ENCODE data around the gene TMEM19.
"Not testable (repeated sequence)": the region's sequence is repeated elsewhere in the genome, so short reads cannot be mapped to it uniquely, and the experiment has no call there.

Gene TMEM19

GRCh38 chr12:71693126-71693525 is 7.2 kb downstream of the TMEM19 start:
- Histone ChIP-seq H3K36me3 (peaks cover 13 to 24% (median 15%) of the 10 kb centered on the region in 3 donors), H3K9me3 (no peaks in the 10 kb centered on the region), H3K4me1 (peaks cover 0 to 11% (median 3%) of the 10 kb centered on the region in 4 donors), H3K27ac (no peak overlapping the region), H3K4me3 (no peak overlapping the region), H3K27me3 (no peaks in the 10 kb centered on the region)
- intact Hi-C loops (cut with DNase I; ENCODE audit: low total_unique reads) = no loop called here
- TF ChIP-seq, protein P1, sequence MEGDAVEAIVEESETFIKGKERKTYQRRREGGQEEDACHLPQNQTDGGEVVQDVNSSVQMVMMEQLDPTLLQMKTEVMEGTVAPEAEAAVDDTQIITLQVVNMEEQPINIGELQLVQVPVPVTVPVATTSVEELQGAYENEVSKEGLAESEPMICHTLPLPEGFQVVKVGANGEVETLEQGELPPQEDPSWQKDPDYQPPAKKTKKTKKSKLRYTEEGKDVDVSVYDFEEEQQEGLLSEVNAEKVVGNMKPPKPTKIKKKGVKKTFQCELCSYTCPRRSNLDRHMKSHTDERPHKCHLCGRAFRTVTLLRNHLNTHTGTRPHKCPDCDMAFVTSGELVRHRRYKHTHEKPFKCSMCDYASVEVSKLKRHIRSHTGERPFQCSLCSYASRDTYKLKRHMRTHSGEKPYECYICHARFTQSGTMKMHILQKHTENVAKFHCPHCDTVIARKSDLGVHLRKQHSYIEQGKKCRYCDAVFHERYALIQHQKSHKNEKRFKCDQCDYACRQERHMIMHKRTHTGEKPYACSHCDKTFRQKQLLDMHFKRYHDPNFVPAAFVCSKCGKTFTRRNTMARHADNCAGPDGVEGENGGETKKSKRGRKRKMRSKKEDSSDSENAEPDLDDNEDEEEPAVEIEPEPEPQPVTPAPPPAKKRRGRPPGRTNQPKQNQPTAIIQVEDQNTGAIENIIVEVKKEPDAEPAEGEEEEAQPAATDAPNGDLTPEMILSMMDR (IDR thresholded peaks at IDR 0.05) = no peak
- no peak for DNase-seq

- H3K4me1 ChIP-seq; H3K4me3 ChIP-seq; DNase-seq; H3K9me3 ChIP-seq; H3K27me3 ChIP-seq; H3K27ac ChIP-seq; intact Hi-C loops (cut with DNase I; ENCODE audit: low total_unique reads): not testable (repeated sequence)
- peaks cover 15 to 29% (median 20%) of the 10 kb centered on the region in 3 donors for H3K36me3 ChIP-seq
These were observed 7.8 kb downstream of the TMEM19 start for GRCh38 chr12:71693651-71694050.

DNA sequence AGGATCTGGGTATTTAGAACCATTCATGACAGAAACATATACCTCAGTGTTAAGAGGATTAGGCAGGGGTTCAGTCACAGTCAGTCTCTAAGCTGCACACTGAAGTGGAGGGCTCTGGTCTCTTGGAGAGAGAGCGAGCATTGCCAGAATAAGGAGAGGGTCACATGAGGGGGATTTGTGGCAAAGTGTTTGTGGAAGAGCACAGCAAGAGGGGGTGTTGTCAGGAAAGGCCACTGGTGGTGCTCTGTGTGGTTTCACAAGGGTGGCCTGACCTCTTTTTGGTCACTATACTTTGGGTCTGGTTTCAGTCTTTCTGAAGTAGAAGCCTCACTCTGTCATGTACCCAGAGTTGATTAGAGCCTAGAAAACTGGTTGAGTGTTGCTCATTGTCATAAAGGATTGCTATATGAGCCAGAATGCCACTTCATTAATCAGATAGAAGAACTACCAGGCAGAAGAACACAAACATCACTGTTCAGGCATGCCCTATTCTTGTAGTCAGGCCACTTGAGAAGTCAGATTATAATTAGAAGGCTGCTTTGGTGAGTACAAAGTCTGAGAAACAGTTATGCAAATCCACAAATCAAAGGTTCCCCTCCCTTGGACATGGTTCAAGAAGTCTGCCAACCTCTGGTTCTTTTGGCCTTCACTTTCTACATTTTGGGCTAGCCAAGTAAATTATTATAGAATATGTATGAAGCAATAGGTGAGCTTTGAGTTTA is 8.4 kb downstream of the TMEM19 start:
- Histone ChIP-seq H3K36me3 (peaks cover 21 to 36% (median 26%) of the 10 kb centered on the region in 3 donors), H3K27me3 (no peaks in the 10 kb centered on the region), H3K4me1 (peaks cover 0 to under 1% (median 0%) of the 10 kb centered on the region in 4 donors), H3K27ac (no peak overlapping the region), H3K4me3 (no peak overlapping the region), H3K9me3 (no peaks in the 10 kb centered on the region)
- DNase-seq = no peak
- intact Hi-C loops (cut with DNase I; ENCODE audit: low total_unique reads) = no loop called here
- TF ChIP-seq, protein P1 (IDR thresholded peaks at IDR 0.05) = no peak

DNA sequence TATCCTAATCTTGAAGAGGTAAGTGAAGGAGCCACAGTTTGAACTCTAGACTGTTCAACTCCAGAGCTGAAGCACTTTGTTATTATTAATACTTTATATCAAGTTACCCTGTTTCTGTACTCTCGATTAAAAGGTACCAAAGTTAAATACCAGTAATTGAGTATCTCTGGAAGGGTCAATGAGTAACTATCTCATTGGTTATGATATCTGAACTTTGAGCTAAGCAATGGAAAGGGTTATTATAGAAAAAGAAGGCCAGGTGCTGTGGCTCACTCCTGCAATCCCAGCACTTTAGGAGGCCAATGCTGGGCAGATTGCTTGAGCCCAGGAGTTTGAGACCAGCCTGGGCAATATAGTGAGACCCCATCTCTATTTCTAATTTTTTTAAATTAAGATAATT is 9.9 kb downstream of the TMEM19 start:
- no peak overlapping the region for H3K27ac ChIP-seq
- peaks cover 36 to 44% (median 41%) of the 10 kb centered on the region in 3 donors for H3K36me3 ChIP-seq
- no peaks in the 10 kb centered on the region for H3K27me3 ChIP-seq
- no peaks in the 10 kb centered on the region for H3K9me3 ChIP-seq
- TF ChIP-seq, protein P1 (IDR thresholded peaks at IDR 0.05) = no peak
- no peak for DNase-seq
- intact Hi-C loops (cut with DNase I; ENCODE audit: low total_unique reads) = no loop called here
- no peak overlapping the region for H3K4me3 ChIP-seq
- no peaks in the 10 kb centered on the region for H3K4me1 ChIP-seq

DNA sequence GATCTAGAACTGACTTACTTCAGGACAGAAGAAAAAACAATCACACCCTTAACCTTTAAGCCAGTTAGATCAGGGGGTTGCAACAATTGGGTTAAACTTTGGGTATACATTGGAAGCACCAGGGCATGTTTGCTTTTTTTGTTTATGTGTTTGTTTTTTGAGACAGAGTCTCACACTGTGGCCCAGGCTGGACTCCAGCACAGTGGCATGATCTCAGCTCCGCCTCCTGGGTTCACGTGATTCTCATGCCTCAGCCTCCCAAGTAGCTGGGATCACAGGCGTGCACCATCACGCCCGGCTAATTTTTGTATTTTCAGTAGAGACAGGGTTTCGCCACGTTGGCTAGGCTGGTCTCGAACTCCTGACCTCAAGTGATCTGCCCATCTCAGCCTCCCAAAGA is 16.3 kb downstream of the TMEM19 start:
- DNase-seq; H3K4me3 ChIP-seq; H3K9me3 ChIP-seq; H3K27ac ChIP-seq; intact Hi-C loops (cut with DNase I; ENCODE audit: low total_unique reads); H3K27me3 ChIP-seq; H3K4me1 ChIP-seq: not testable (repeated sequence)
- peaks cover 42 to 62% (median 61%) of the 10 kb centered on the region in 3 donors for H3K36me3 ChIP-seq

DNA sequence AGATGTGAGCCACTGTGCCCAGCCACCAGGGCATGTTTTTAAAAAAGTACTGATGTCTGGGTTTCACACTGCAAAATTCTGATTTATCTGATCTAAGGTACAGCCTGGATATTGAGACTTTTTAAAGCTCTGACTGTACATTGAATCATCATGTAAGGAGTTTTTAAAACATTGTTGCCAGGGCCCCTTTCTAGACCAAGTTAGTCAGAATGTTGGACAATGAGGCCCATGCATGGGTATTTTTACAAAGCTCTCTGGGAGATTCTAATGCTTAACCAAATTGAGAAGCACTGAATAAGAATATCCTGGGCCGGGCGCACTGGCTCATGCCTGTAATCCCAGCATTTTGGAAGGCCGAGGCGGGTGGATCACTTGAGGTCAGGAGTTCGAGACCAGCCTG is 16.7 kb downstream of the TMEM19 start:
- H3K9me3 ChIP-seq = no peaks in the 10 kb centered on the region
- intact Hi-C loops (cut with DNase I; ENCODE audit: low total_unique reads) = no loop called here
- DNase-seq = no peak
- H3K4me3 ChIP-seq = no peak overlapping the region
- no peaks in the 10 kb centered on the region for H3K4me1 ChIP-seq
- TF ChIP-seq, protein P1 (IDR thresholded peaks at IDR 0.05) = no peak
- no peaks in the 10 kb centered on the region for H3K27me3 ChIP-seq
- no peak overlapping the region for H3K27ac ChIP-seq
- H3K36me3 ChIP-seq = peaks cover 37 to 57% (median 56%) of the 10 kb centered on the region in 3 donors
